Loucy (cell line): ENCODE data around the gene PSD2.

Source experiments
- H2AFZ ChIP-seq: fragments of 200-600 bp; sonication (generic); 2 replicates; pipeline ENCODE4 v1.6.0; 2016; ENCODE audit warnings: antibody characterized with exemption, mild to moderate bottlenecking, low read length, moderate library complexity
- H3F3A ChIP-seq: fragments of 200-600 bp; 2 replicates; pipeline ENCODE4 v1.6.0; 2016; ENCODE audit warnings: antibody characterized with exemption, low read depth, mild to moderate bottlenecking
- H3K27me3 ChIP-seq: fragments of 200-600 bp; sonication (generic); 2 replicates; pipeline ENCODE4 v1.6.1; 2014; ENCODE audit warnings: low read length, mild to moderate bottlenecking; ENCODE audit not compliant: insufficient read depth, poor library complexity, severe bottlenecking
- H3K36me3 ChIP-seq: fragments of 200-600 bp; sonication (generic); 2 replicates; pipeline ENCODE4 v1.6.1; 2016; ENCODE audit warnings: low read length; ENCODE audit not compliant: insufficient read depth
- H3K4me1 ChIP-seq: fragments of 200-600 bp; sonication (generic); 2 replicates; pipeline ENCODE4 v1.5.1; 2014; ENCODE audit warnings: low read length, mild to moderate bottlenecking; ENCODE audit not compliant: insufficient read depth, poor library complexity, severe bottlenecking
- H3K4me2 ChIP-seq: fragments of 200-600 bp; sonication (generic); 2 replicates; pipeline ENCODE4 v1.6.0; 2014; ENCODE audit warnings: antibody characterized with exemption, low read length, low read depth, mild to moderate bottlenecking; ENCODE audit not compliant: poor library complexity, severe bottlenecking
- H3K4me3 ChIP-seq: fragments of 200-600 bp; sonication (generic); 2 replicates; pipeline ENCODE4 v1.5.1; 2014; ENCODE audit warnings: low read length, mild to moderate bottlenecking, mixed read lengths; ENCODE audit not compliant: poor library complexity, severe bottlenecking
- H3K79me2 ChIP-seq: fragments of 200-600 bp; sonication (generic); 2 replicates; pipeline ENCODE4 v1.6.1; 2014; ENCODE audit warnings: low read length; ENCODE audit not compliant: insufficient read depth
- H3K9ac ChIP-seq: fragments of 200-600 bp; sonication (generic); 2 replicates; pipeline ENCODE4 v1.6.0; 2014; ENCODE audit warnings: mild to moderate bottlenecking, low read depth, low read length, moderate library complexity; ENCODE audit not compliant: poor library complexity, severe bottlenecking
- H3K9me2 ChIP-seq: fragments of 200-600 bp; sonication (generic); replicated peaks from 2 replicates; pipeline ENCODE4 v1.6.1; 2016; ENCODE audit warnings: low read depth, low read length, mixed read lengths
- H3K9me3 ChIP-seq: fragments of 200-600 bp; sonication (generic); 2 replicates; pipeline ENCODE4 v1.6.1; 2014; ENCODE audit warnings: mild to moderate bottlenecking, antibody characterized with exemption, low read length, low read depth; ENCODE audit not compliant: insufficient read depth
- H4K20me1 ChIP-seq: fragments of 200-600 bp; sonication (generic); 2 replicates; pipeline ENCODE4 v1.6.0; 2014; ENCODE audit warnings: antibody characterized with exemption, low read length, mild to moderate bottlenecking; ENCODE audit not compliant: insufficient read depth, poor library complexity, severe bottlenecking
- CTCF ChIP-seq: fragments of 200-600 bp; sonication (generic); conservative IDR thresholded peaks from 2 replicates; pipeline ENCODE4 v1.5.1; 2014; ENCODE audit warnings: mild to moderate bottlenecking, antibody characterized with exemption, low read length
- EZH2phosphoT487 ChIP-seq: fragments of 200-600 bp; IDR thresholded peaks from 2 replicates; pipeline ENCODE4 v1.6.1; 2018; ENCODE audit warnings: antibody characterized with exemption, mild to moderate bottlenecking, moderate library complexity, borderline replicate concordance

The PSD2 gene

GRCh38 chr5:139770722-139771121 is 24.9 kb upstream of the PSD2 start:
- Histone ChIP-seq H3K9ac (no peak overlapping the region), H3K27me3 (no peaks in the 10 kb centered on the region), H2AFZ (no peak overlapping the region), H3K4me1 (no peaks in the 10 kb centered on the region), H3K9me3 (no peaks in the 10 kb centered on the region), H4K20me1 (no peaks in the 10 kb centered on the region), H3K9me2 (no peaks in the 10 kb centered on the region), H3K36me3 (no peaks in the 10 kb centered on the region), H3K79me2 (no peaks in the 10 kb centered on the region), H3K4me2 (no peak overlapping the region), H3F3A (no peaks in the 10 kb centered on the region), H3K4me3 (no peak overlapping the region)
- TF ChIP-seq CTCF, result no peak
- no peak for TF ChIP-seq EZH2phosphoT487

GRCh38 chr5:139772089-139772791 is 23.4 kb upstream of the PSD2 start:
- Histone ChIP-seq H3K9me3 (no peaks in the 10 kb centered on the region), H3F3A (no peaks in the 10 kb centered on the region), H3K79me2 (no peaks in the 10 kb centered on the region), H3K27me3 (no peaks in the 10 kb centered on the region), H3K4me3 (no peak overlapping the region), H3K4me2 (no peak overlapping the region), H3K9me2 (no peaks in the 10 kb centered on the region), H3K4me1 (no peaks in the 10 kb centered on the region), H3K36me3 (no peaks in the 10 kb centered on the region), H3K9ac (no peak overlapping the region), H4K20me1 (no peaks in the 10 kb centered on the region), H2AFZ (no peak overlapping the region)
- TF ChIP-seq EZH2phosphoT487 (no peak), CTCF (no peak)

GRCh38 chr5:139772927-139773690 is 22.5 kb upstream of the PSD2 start:
- H3K4me3 ChIP-seq, result no peak overlapping the region
- TF ChIP-seq EZH2phosphoT487 (no peak), CTCF (no peak)
- H3K36me3 ChIP-seq, result no peaks in the 10 kb centered on the region
- H2AFZ ChIP-seq, result no peak overlapping the region
- no peak overlapping the region for H3K4me2 ChIP-seq
- no peaks in the 10 kb centered on the region for H3F3A ChIP-seq
- H3K79me2 ChIP-seq, result no peaks in the 10 kb centered on the region
- H3K27me3 ChIP-seq, result no peaks in the 10 kb centered on the region
- H4K20me1 ChIP-seq, result no peaks in the 10 kb centered on the region
- no peaks in the 10 kb centered on the region for H3K9me3 ChIP-seq
- no peaks in the 10 kb centered on the region for H3K4me1 ChIP-seq
- no peak overlapping the region for H3K9ac ChIP-seq
- H3K9me2 ChIP-seq, result no peaks in the 10 kb centered on the region
